DND-41 (cell line): ENCODE data around the gene KRT72.

Source experiments
- ATAC-seq: fragments of 200-7000 bp; cut with Tn5 transposase; 3 replicates; pipeline ENCODE4 v1.9.1; 2021; ENCODE audit warnings: low read depth; ENCODE audit not compliant: insufficient read depth
- DNase-seq: peaks from one replicate; pipeline ENCODE4 v3.0.0-alpha.2; 2020
- H2AFZ ChIP-seq: 2 replicates; pipeline ENCODE4 v1.6.0; 2012; ENCODE audit warnings: low read depth, low read length
- H3K27ac ChIP-seq: 2 replicates; pipeline ENCODE4 v1.5.1; 2012; ENCODE audit warnings: low read length, inconsistent platforms
- H3K27me3 ChIP-seq: fragments of 200-600 bp; sonication (generic); 2 replicates; pipeline ENCODE4 v1.6.0; 2012; ENCODE audit warnings: low read length, mild to moderate bottlenecking, inconsistent platforms; ENCODE audit not compliant: insufficient read depth, poor library complexity
- H3K36me3 ChIP-seq: 2 replicates; pipeline ENCODE4 v1.5.1; 2012; ENCODE audit warnings: low read length, inconsistent platforms; ENCODE audit not compliant: insufficient read depth
- H3K4me1 ChIP-seq: 2 replicates; pipeline ENCODE4 v1.5.1; 2012; ENCODE audit warnings: mild to moderate bottlenecking, low read length; ENCODE audit not compliant: insufficient read depth
- H3K4me2 ChIP-seq: 2 replicates; pipeline ENCODE4 v1.6.0; 2012; ENCODE audit warnings: mild to moderate bottlenecking, moderate library complexity, low read length, inconsistent platforms; ENCODE audit not compliant: insufficient read depth
- H3K4me3 ChIP-seq, 2 experiments: fragments of 200-600 bp in 1 of 2; shearing (Covaris generic) in 1 of 2; 2 replicates each; pipeline ENCODE4 v1.5.1; 2012 to 2016; ENCODE audit warnings: inconsistent platforms in 2 of 2, low read length in 2 of 2, mild to moderate bottlenecking in 2 of 2, low read depth in 1 of 2, moderate library complexity in 1 of 2
- H3K79me2 ChIP-seq: 2 replicates; pipeline ENCODE4 v1.6.0; 2012; ENCODE audit warnings: low read length, inconsistent platforms; ENCODE audit not compliant: insufficient read depth
- H3K9ac ChIP-seq: 2 replicates; pipeline ENCODE4 v1.6.0; 2012; ENCODE audit warnings: low read depth, mild to moderate bottlenecking, inconsistent platforms, low read length, moderate library complexity
- H3K9me3 ChIP-seq: 2 replicates; pipeline ENCODE4 v1.5.1; 2012; ENCODE audit warnings: low read length, moderate library complexity, mild to moderate bottlenecking, inconsistent platforms; ENCODE audit not compliant: insufficient read depth, severe bottlenecking
- H4K20me1 ChIP-seq: 2 replicates; pipeline ENCODE4 v1.6.0; 2012; ENCODE audit warnings: low read length; ENCODE audit not compliant: insufficient read depth
- EZH2 ChIP-seq: IDR thresholded peaks from 3 replicates; pipeline ENCODE4 v1.6.1; 2012; ENCODE audit warnings: borderline replicate concordance, low read depth, mild to moderate bottlenecking, moderate library complexity, low read length, inconsistent platforms; ENCODE audit not compliant: severe bottlenecking
- TF ChIP-seq, protein P1 (sequence below): IDR thresholded peaks from 2 replicates; pipeline ENCODE4 v1.5.1; 2012; ENCODE audit warnings: borderline replicate concordance, low read length, moderate library complexity, mild to moderate bottlenecking; ENCODE audit not compliant: poor library complexity, severe bottlenecking; ENCODE audit errors: extremely low read depth

Gene KRT72

DNA sequence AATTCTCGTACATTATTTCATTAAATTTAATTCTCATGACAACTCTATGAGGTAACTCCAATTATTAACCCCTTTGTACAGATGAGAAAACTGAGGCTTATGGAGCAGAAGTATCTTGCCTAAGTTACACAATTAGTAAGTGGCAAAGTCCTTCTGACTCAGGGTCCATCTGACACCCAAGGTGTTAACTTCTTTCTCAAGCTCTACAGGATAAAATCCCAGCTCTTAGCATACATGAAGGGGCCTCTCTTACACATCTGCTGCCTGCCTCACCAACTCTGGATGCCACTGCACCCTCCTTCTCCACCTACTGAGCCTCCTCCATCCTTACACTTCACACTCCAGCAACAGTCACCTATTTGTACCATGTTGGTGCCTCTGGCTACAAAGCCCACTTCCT, 4.3 kb upstream of the KRT72 start:
- no peak for ATAC-seq

DNA sequence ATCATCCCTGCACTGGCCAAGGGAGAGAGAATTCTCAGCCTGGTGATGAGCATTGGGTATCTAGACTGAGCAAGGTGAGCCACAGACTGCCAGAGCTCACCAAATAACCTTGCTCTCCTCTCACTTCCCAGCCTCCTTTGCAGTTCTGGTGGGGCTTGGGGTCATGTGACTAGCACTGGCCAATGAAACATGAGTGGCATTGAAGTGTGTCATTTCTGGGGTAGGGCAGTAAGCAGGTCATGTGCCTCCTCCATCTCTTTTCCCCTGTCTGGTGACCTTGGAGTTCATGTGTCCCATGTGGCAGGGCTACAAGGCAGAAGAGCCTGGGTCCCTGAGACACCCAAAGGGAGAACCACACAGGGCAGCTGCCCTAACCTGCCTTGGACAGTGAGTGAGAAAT, 3.6 kb upstream of the KRT72 start:
- Histone ChIP-seq H3K9me3 (no peaks in the 10 kb centered on the region), H3K36me3 (no peaks in the 10 kb centered on the region), H3K9ac (no peak overlapping the region), H3K27ac (no peak overlapping the region), H3K4me2 (no peak overlapping the region), H3K27me3 (peaks cover 25% of the 10 kb centered on the region), H2AFZ (no peak overlapping the region), H3K4me1 (no peaks in the 10 kb centered on the region), H3K4me3 (no peak overlapping the region), H3K79me2 (no peaks in the 10 kb centered on the region), H4K20me1 (0 out of 2 replicates have a peak, but pooled peaks cover 3% of the 10 kb centered on the region)
- DNase-seq = no peak
- TF ChIP-seq, protein P1, sequence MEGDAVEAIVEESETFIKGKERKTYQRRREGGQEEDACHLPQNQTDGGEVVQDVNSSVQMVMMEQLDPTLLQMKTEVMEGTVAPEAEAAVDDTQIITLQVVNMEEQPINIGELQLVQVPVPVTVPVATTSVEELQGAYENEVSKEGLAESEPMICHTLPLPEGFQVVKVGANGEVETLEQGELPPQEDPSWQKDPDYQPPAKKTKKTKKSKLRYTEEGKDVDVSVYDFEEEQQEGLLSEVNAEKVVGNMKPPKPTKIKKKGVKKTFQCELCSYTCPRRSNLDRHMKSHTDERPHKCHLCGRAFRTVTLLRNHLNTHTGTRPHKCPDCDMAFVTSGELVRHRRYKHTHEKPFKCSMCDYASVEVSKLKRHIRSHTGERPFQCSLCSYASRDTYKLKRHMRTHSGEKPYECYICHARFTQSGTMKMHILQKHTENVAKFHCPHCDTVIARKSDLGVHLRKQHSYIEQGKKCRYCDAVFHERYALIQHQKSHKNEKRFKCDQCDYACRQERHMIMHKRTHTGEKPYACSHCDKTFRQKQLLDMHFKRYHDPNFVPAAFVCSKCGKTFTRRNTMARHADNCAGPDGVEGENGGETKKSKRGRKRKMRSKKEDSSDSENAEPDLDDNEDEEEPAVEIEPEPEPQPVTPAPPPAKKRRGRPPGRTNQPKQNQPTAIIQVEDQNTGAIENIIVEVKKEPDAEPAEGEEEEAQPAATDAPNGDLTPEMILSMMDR = no peak
- TF ChIP-seq EZH2 = no peak
- ATAC-seq = no peak

More for the DNA sequence above, 4.3 kb upstream of the KRT72 start:
- peaks cover 23% of the 10 kb centered on the region for H3K27me3 ChIP-seq
- H3K36me3 ChIP-seq = no peaks in the 10 kb centered on the region
- no peak overlapping the region for H3K4me2 ChIP-seq
- H3K4me1 ChIP-seq = no peaks in the 10 kb centered on the region
- H3K79me2 ChIP-seq = no peaks in the 10 kb centered on the region
- no peak overlapping the region for H2AFZ ChIP-seq
- H3K9me3 ChIP-seq = no peaks in the 10 kb centered on the region
- no peak for TF ChIP-seq EZH2
- TF ChIP-seq, protein P1 = no peak
- H3K4me3 ChIP-seq = no peak overlapping the region
- no peak for DNase-seq
- no peak overlapping the region for H3K9ac ChIP-seq
- no peak overlapping the region for H3K27ac ChIP-seq
- 0 out of 2 replicates have a peak, but pooled peaks cover 3% of the 10 kb centered on the region for H4K20me1 ChIP-seq

DNA sequence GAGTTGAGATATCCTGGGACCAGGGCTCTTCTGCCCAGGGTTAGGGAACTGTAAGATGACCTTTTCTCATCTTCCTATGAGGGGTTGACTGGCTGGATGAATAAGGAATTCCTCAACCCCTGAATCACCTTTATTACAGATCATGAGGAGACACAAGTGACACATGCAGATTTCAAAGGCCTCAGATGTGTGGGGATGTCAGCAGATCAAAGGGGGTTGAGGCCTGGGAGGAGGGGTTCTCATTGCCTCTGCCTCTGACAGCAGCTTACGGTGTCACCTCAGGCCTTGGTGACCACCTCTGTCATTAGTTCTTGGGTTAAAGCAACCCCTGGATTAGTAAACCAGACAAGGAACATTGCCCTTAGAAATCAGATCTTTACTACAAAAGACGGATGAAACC, 2.1 kb upstream of the KRT72 start:
- Histone ChIP-seq H4K20me1 (peaks cover 3% of the 10 kb centered on the region; the same call in 1 of the 2 replicates), H3K4me2 (no peak overlapping the region), H3K9me3 (no peaks in the 10 kb centered on the region), H2AFZ (no peak overlapping the region), H3K79me2 (no peaks in the 10 kb centered on the region), H3K9ac (no peak overlapping the region), H3K4me3 (no peak overlapping the region), H3K27ac (no peak overlapping the region), H3K27me3 (peaks cover 28% of the 10 kb centered on the region), H3K4me1 (no peaks in the 10 kb centered on the region), H3K36me3 (no peaks in the 10 kb centered on the region)
- TF ChIP-seq EZH2 = no peak
- TF ChIP-seq, protein P1 = no peak
- no peak for DNase-seq
- no peak for ATAC-seq

DNA sequence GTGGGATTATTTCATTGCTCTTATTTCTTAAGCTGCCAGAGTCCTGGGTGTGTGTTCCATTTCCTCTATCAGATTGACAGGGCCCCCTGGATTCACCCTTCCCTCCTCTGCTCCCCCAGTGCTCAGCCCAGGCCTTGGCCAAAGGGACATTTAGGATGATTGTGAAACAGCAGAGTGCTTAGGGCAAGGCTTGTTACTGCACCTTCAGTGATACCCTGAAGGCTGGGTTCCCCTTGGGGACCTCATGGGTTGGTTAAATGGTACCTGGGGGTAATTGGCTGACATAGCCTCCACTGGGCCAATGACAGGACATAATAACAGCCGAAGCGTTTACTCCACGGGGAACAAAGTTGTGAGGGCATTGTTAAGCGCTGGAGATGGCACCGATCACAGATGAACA, 1.3 kb upstream of the KRT72 start:
- ATAC-seq = no peak

More for the DNA sequence above, 1.3 kb upstream of the KRT72 start:
- H3K4me1 ChIP-seq = no peaks in the 10 kb centered on the region
- no peaks in the 10 kb centered on the region for H3K36me3 ChIP-seq
- H2AFZ ChIP-seq = no peak overlapping the region
- no peaks in the 10 kb centered on the region for H3K9me3 ChIP-seq
- H4K20me1 ChIP-seq = no peaks in the 10 kb centered on the region; the same call in 1 of the 2 replicates
- peaks cover 21% of the 10 kb centered on the region for H3K27me3 ChIP-seq
- no peak overlapping the region for H3K9ac ChIP-seq
- no peak for DNase-seq
- H3K79me2 ChIP-seq = no peaks in the 10 kb centered on the region
- H3K27ac ChIP-seq = no peak overlapping the region
- TF ChIP-seq EZH2 = no peak
- TF ChIP-seq, protein P1 = no peak
- H3K4me2 ChIP-seq = no peak overlapping the region
- H3K4me3 ChIP-seq = no peak overlapping the region
